Measurements from ENCODE around the gene ATP5F1A.

The ATP5F1A gene

GRCh38 chr18:46042571-46043123 is 55.4 kb downstream of the ATP5F1A start:
- no peak for DNase-seq

GRCh38 chr18:46040747-46041104 is 57.4 kb downstream of the ATP5F1A start:
- DNase-seq = no peak

- DNase-seq = no peak
Measured at GRCh38 chr18:46040033-46040746, 57.9 kb downstream of the ATP5F1A start.

GRCh38 chr18:46037512-46038305 is 60.4 kb downstream of the ATP5F1A start:
- DNase-seq = no peak

GRCh38 chr18:46035696-46036680 is 62.1 kb downstream of the ATP5F1A start:
- DNase-seq = no peak

GRCh38 chr18:46034230-46034629 is 63.9 kb downstream of the ATP5F1A start:
- no peak for DNase-seq

GRCh38 chr18:46031741-46032140 is 66.4 kb downstream of the ATP5F1A start:
- DNase-seq = no peak

All from NCI-H1694 (cell line).